ENCODE measurements around the gene ESPNL.

The ESPNL gene

DNA sequence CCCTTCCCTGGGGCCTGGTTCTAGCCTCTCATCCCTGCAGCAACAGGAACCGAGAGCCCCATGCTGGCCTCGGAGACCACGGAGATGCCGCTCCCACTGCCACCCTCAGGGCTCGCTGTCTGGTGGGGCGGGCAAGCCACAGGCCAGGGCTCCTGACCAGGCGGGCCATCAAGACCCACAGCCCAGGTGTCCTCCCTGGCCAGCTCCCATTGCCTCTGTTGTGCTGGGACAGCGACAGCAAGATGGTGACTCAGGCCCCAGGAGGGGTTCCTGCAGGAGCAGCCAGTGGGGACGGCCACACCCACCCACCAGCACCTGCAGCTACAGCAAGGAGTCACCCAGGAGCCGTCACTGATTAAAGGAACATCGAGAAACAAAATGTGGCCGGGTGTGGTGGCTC is 45.7 kb downstream of the ESPNL start:
- H3K4me3 ChIP-seq (ENCODE audit: low read length), result no peak overlapping the region
- no peaks in the 10 kb centered on the region for H3K36me3 ChIP-seq (ENCODE audit: insufficient read depth, low read length)
- H3K9ac ChIP-seq (ENCODE audit: low read depth, low read length), result no peak overlapping the region
- no peaks in the 10 kb centered on the region for H3K9me3 ChIP-seq (replicated peaks; ENCODE audit: low read length)
- no peak overlapping the region for H3K4me2 ChIP-seq (ENCODE audit: low read length)
- peaks cover 32% of the 10 kb centered on the region for H3K4me1 ChIP-seq (ENCODE audit: control insufficient read depth, insufficient read depth, low read length)
- H3K27me3 ChIP-seq (ENCODE audit: control insufficient read depth, insufficient read depth, low read length), result no peaks in the 10 kb centered on the region

GRCh38 chr2:238146884-238147544 is 46.9 kb downstream of the ESPNL start:
- no peak overlapping the region for H3K4me2 ChIP-seq (ENCODE audit: low read length)
- H3K9ac ChIP-seq (ENCODE audit: low read depth, low read length), result no peak overlapping the region
- no peaks in the 10 kb centered on the region for H3K36me3 ChIP-seq (ENCODE audit: insufficient read depth, low read length)
- H3K9me3 ChIP-seq (replicated peaks; ENCODE audit: low read length), result no peaks in the 10 kb centered on the region
- H3K4me1 ChIP-seq (ENCODE audit: control insufficient read depth, insufficient read depth, low read length), result peaks cover 22% of the 10 kb centered on the region
- H3K4me3 ChIP-seq (ENCODE audit: low read length), result no peak overlapping the region
- no peaks in the 10 kb centered on the region for H3K27me3 ChIP-seq (ENCODE audit: control insufficient read depth, insufficient read depth, low read length)

- no peak overlapping the region for H3K9ac ChIP-seq (ENCODE audit: low read depth, low read length)
- no peak overlapping the region for H3K4me3 ChIP-seq (ENCODE audit: low read length)
- H3K27me3 ChIP-seq (ENCODE audit: control insufficient read depth, insufficient read depth, low read length), result no peaks in the 10 kb centered on the region
- no peaks in the 10 kb centered on the region for H3K9me3 ChIP-seq (replicated peaks; ENCODE audit: low read length)
- no peaks in the 10 kb centered on the region for H3K36me3 ChIP-seq (ENCODE audit: insufficient read depth, low read length)
- no peak overlapping the region for H3K4me2 ChIP-seq (ENCODE audit: low read length)
- H3K4me1 ChIP-seq (ENCODE audit: control insufficient read depth, insufficient read depth, low read length), result peaks cover 2% of the 10 kb centered on the region
Observed at GRCh38 chr2:238148981-238149380, 48.8 kb downstream of the ESPNL start.

DNA sequence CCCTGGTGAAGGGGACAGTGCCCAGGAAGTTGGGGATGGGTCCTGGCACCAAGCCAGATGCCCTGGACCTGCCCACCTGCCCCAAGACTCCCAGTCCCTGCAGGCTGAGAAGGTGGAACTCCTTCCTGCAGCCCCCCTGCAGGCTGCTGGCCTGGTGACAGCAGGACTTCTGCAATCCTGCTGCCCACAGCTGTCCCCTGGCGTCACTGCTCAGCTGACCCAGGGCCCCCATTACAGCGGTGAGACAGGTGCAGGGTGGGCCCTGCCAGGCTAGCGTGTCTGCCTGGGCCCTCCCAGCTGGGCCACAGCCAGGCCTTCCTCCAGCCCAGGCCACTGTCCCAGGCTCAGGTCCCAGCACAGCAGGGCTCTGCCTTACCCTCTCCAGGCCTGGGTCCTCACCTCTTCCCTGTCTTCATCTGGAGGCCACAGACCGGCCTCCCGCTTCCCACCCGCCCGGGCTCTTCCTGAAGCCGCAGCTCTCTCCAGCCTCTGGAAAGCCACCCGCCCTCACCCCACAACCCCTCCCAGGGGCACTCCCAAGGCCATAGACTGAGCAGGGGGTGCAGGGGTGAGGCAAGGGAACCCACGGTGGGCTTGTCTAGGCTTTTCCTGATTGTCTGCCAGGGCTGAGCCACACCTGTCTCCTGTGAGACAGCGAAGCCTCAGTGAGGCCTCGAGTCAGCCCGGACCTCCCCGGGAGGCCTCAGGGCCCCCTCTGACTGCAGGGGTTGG is 49.9 kb downstream of the ESPNL start:
- H3K9ac ChIP-seq (ENCODE audit: low read depth, low read length), result no peak overlapping the region
- H3K27me3 ChIP-seq (ENCODE audit: control insufficient read depth, insufficient read depth, low read length), result no peaks in the 10 kb centered on the region
- no peak overlapping the region for H3K4me2 ChIP-seq (ENCODE audit: low read length)
- H3K4me1 ChIP-seq (ENCODE audit: control insufficient read depth, insufficient read depth, low read length), result peaks cover 2% of the 10 kb centered on the region
- H3K36me3 ChIP-seq (ENCODE audit: insufficient read depth, low read length), result no peaks in the 10 kb centered on the region
- no peaks in the 10 kb centered on the region for H3K9me3 ChIP-seq (replicated peaks; ENCODE audit: low read length)
- H3K4me3 ChIP-seq (ENCODE audit: low read length), result no peak overlapping the region

DNA sequence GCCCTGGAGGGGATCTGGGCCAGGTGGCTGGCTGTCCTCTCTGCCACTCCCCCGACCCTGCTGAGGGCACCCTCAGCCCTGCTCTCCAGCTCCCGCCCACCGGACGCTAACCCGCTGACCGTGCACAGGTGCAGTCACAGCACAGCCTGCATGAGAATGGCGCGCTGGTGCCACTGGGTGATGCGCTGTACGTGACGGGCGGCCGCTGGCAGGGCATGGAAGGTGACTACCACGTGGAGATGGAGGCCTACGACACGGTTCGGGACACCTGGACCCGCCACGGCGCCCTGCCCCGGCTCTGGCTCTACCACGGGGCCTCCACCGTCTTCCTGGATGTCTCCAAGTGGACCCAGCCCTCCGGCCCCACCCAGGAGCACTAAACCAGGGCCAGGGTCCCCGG is 50.5 kb downstream of the ESPNL start:
- H3K36me3 ChIP-seq (ENCODE audit: insufficient read depth, low read length), result no peaks in the 10 kb centered on the region
- no peak overlapping the region for H3K4me2 ChIP-seq (ENCODE audit: low read length)
- H3K27me3 ChIP-seq (ENCODE audit: control insufficient read depth, insufficient read depth, low read length), result no peaks in the 10 kb centered on the region
- H3K4me1 ChIP-seq (ENCODE audit: control insufficient read depth, insufficient read depth, low read length), result peaks cover 8% of the 10 kb centered on the region
- no peak overlapping the region for H3K4me3 ChIP-seq (ENCODE audit: low read length)
- H3K9me3 ChIP-seq (replicated peaks; ENCODE audit: low read length), result no peaks in the 10 kb centered on the region
- H3K9ac ChIP-seq (ENCODE audit: low read depth, low read length), result no peak overlapping the region

- no peaks in the 10 kb centered on the region for H3K27me3 ChIP-seq (ENCODE audit: control insufficient read depth, insufficient read depth, low read length)
- no peak overlapping the region for H3K9ac ChIP-seq (ENCODE audit: low read depth, low read length)
- H3K4me2 ChIP-seq (ENCODE audit: low read length), result no peak overlapping the region
- peaks cover 13% of the 10 kb centered on the region for H3K4me1 ChIP-seq (ENCODE audit: control insufficient read depth, insufficient read depth, low read length)
- H3K4me3 ChIP-seq (ENCODE audit: low read length), result no peak overlapping the region
- H3K9me3 ChIP-seq (replicated peaks; ENCODE audit: low read length), result no peaks in the 10 kb centered on the region
- H3K36me3 ChIP-seq (ENCODE audit: insufficient read depth, low read length), result no peaks in the 10 kb centered on the region
Observed at GRCh38 chr2:238151205-238151604, 51.1 kb downstream of the ESPNL start.

DNA sequence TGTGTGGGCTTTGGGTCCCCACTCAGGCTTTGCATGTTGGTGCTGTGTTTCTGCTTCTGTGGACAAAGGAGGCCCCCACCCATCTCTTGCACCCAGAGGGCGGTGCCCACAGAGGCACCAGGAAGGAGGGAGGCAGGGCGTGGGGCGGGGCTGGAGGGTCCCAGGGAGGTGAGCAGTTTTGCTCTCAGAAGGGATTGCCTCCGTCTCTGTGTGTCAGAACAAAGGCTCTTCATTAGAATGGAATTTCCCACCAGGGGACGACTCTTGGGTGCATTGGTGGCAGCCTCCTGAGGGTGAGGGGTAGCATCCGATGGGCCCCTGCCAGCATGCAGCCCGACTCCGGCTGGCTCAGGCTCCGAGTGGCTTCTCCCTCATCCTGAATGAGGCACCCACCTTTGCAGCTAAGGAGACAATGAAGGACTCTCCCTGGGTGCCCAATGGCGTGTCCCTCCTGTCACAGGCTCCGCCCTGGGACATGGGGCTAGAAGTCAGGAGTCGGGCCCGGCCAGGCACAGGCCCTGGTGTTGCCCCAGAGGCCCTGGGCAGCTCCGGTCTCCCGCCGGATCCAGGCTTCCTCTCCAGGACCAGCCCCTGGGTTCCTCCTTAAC is 51.6 kb downstream of the ESPNL start:
- H3K9me3 ChIP-seq (replicated peaks; ENCODE audit: low read length), result no peaks in the 10 kb centered on the region
- peaks cover 13% of the 10 kb centered on the region for H3K4me1 ChIP-seq (ENCODE audit: control insufficient read depth, insufficient read depth, low read length)
- no peak overlapping the region for H3K4me2 ChIP-seq (ENCODE audit: low read length)
- H3K4me3 ChIP-seq (ENCODE audit: low read length), result no peak overlapping the region
- no peaks in the 10 kb centered on the region for H3K27me3 ChIP-seq (ENCODE audit: control insufficient read depth, insufficient read depth, low read length)
- H3K9ac ChIP-seq (ENCODE audit: low read depth, low read length), result no peak overlapping the region
- H3K36me3 ChIP-seq (ENCODE audit: insufficient read depth, low read length), result no peaks in the 10 kb centered on the region

DNA sequence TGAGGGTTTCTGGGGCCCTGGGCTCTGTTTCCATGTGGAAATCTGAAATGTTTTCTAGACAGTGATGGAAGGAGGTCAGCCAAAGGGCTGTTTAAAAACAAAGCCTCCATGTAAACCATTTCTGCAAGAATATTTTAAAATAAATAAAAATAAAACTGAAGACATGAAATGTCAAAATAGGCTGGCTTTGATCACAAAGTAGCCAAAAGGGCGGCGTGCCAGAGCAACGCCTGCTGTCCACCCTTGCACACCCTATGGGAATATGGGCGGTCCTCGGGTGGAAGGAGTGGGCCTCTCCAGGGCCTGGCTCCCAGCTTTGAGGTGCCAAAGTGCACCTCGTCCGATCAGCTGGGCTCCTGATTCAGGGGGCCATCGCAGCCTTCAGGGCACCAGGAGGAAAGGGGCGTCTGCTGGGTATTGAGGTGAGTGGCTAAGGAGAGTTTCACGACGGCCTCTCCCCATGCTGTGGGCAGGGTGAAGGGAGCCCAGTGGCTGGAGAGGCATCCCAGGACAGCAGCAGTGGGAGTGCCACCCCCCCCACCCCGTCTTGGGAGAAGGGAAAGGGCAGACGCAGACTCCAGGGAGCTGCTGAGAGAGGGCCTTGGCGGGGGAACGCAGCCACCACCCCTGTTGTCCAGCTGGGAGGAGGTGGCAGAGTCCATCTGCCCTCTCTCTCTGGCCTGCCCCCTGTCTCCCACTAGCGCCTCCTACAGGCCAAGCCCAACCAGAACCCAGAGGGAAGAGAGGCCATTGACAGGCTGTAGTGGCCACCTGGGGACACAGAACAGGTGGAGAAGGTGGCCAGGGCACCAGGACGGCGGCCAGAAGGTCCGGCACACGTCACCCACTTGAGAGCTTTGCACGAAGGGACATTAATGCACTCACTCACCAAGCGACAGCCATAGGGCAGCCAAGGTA is 52.9 kb downstream of the ESPNL start:
- H3K27me3 ChIP-seq (ENCODE audit: control insufficient read depth, insufficient read depth, low read length), result no peaks in the 10 kb centered on the region
- H3K4me3 ChIP-seq (ENCODE audit: low read length), result no peak overlapping the region
- H3K4me1 ChIP-seq (ENCODE audit: control insufficient read depth, insufficient read depth, low read length), result peaks cover 13% of the 10 kb centered on the region
- H3K36me3 ChIP-seq (ENCODE audit: insufficient read depth, low read length), result no peaks in the 10 kb centered on the region
- no peak overlapping the region for H3K4me2 ChIP-seq (ENCODE audit: low read length)
- no peak overlapping the region for H3K9ac ChIP-seq (ENCODE audit: low read depth, low read length)
- no peaks in the 10 kb centered on the region for H3K9me3 ChIP-seq (replicated peaks; ENCODE audit: low read length)

- Histone ChIP-seq H3K36me3 (ENCODE audit: insufficient read depth, low read length) (no peaks in the 10 kb centered on the region), H3K4me2 (ENCODE audit: low read length) (no peak overlapping the region), H3K4me3 (ENCODE audit: low read length) (no peak overlapping the region), H3K9ac (ENCODE audit: low read depth, low read length) (no peak overlapping the region), H3K9me3 (replicated peaks; ENCODE audit: low read length) (no peaks in the 10 kb centered on the region), H3K4me1 (ENCODE audit: control insufficient read depth, insufficient read depth, low read length) (peaks cover 18% of the 10 kb centered on the region), H3K27me3 (ENCODE audit: control insufficient read depth, insufficient read depth, low read length) (no peaks in the 10 kb centered on the region)
Observed at GRCh38 chr2:238154570-238154969, 54.4 kb downstream of the ESPNL start.

DNA sequence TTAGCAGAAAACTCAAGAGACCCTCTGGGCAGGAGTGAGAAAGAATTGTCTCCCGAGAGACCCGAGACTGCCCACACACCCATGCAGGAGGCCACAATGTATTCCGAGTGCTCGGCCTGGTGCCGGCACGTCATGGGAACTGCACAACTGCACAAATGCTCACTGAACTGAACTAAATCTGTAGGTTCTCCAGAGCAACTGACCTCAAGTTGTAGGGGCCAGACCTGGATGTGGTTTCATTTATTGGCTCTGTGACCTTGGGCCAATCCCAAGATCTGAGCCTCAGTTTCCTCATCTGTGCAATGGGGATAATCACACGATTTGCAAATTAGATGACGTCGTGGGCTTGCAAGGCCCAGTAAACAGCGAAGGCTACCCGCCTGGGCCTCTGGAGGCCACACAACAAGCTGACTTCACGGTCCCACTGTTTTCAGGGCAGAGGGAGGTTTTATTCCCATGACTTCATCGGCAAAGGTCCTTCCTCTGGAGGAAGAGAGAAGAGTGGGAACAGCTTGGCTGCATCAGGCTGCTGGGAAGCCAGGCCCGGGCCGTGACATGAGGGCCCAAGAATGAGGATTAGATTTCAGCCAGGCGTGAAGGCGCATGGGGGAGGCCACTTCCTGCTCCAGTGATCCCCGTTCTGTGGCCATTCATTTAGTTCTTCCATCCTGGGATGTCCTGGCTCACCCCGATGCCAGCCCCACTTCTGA is 55.1 kb downstream of the ESPNL start:
- peak overlapping the region; percentile 62 for H3K9ac ChIP-seq (ENCODE audit: low read depth, low read length)
- peaks cover 24% of the 10 kb centered on the region for H3K4me1 ChIP-seq (ENCODE audit: control insufficient read depth, insufficient read depth, low read length)
- H3K4me3 ChIP-seq (ENCODE audit: low read length), result no peak overlapping the region
- H3K4me2 ChIP-seq (ENCODE audit: low read length), result no peak overlapping the region
- H3K9me3 ChIP-seq (replicated peaks; ENCODE audit: low read length), result no peaks in the 10 kb centered on the region
- H3K27me3 ChIP-seq (ENCODE audit: control insufficient read depth, insufficient read depth, low read length), result no peaks in the 10 kb centered on the region
- no peaks in the 10 kb centered on the region for H3K36me3 ChIP-seq (ENCODE audit: insufficient read depth, low read length)

Measured in skeletal muscle satellite cell (primary cell).